Fibroblast of lung (primary cell): Measurements from ENCODE around the gene ARHGAP45. TPM values are rescaled to one million over a fixed set of nuclear protein-coding genes. Genes with fewer than 3 reads are reported as not detected.

Experiments
- DNase-seq, 2 donors: peaks; one replicate each; pipeline versions ENCODE4 v3.0.0 to v3.0.0-alpha.2; 2010; ENCODE audit warnings: low read depth in 2 of 2
- H2AFZ ChIP-seq: 2 replicates; pipeline ENCODE4 v1.5.1; 2012; ENCODE audit warnings: low read length, control low read depth, inconsistent platforms
- H3K27ac ChIP-seq: 2 replicates; pipeline ENCODE4 v1.5.1; 2011; ENCODE audit warnings: low read length, control low read depth; ENCODE audit not compliant: insufficient read depth
- H3K27me3 ChIP-seq: 2 replicates; pipeline ENCODE4 v1.5.1; 2011; ENCODE audit warnings: mild to moderate bottlenecking, low read length; ENCODE audit not compliant: control insufficient read depth, insufficient read depth
- H3K36me3 ChIP-seq: 2 replicates; pipeline ENCODE4 v1.5.1; 2011; ENCODE audit warnings: low read length; ENCODE audit not compliant: control insufficient read depth, insufficient read depth
- H3K4me1 ChIP-seq: 2 replicates; pipeline ENCODE4 v1.5.1; 2011; ENCODE audit warnings: low read length; ENCODE audit not compliant: control insufficient read depth, insufficient read depth; ENCODE audit errors: extremely low read depth
- H3K4me2 ChIP-seq: 2 replicates; pipeline ENCODE4 v1.5.1; 2011; ENCODE audit warnings: low read length, control low read depth; ENCODE audit not compliant: insufficient read depth; ENCODE audit errors: extremely low read depth
- H3K4me3 ChIP-seq, 4 experiments: fragments of 200-600 bp in 1 of 4; sonication (generic) in 1 of 4; replicated peaks in 1 of 4; 2 replicates each; pipeline ENCODE4 v1.5.1; 2011 to 2016; ENCODE audit warnings: low read length in 4 of 4, low read depth in 3 of 4, mild to moderate bottlenecking in 3 of 4, control low read depth in 2 of 4, inconsistent platforms in 1 of 4, mixed read lengths in 1 of 4; ENCODE audit not compliant: insufficient read depth in 1 of 4; ENCODE audit errors: control extremely low read depth in 1 of 4
- H3K79me2 ChIP-seq: 2 replicates; pipeline ENCODE4 v1.5.1; 2012; ENCODE audit warnings: mild to moderate bottlenecking, low read length, inconsistent platforms; ENCODE audit not compliant: control insufficient read depth, insufficient read depth
- H3K9ac ChIP-seq: 2 replicates; pipeline ENCODE4 v1.5.1; 2011; ENCODE audit warnings: mild to moderate bottlenecking, low read length, control low read depth; ENCODE audit not compliant: insufficient read depth
- H3K9me3 ChIP-seq: 2 replicates; pipeline ENCODE4 v1.5.1; 2012; ENCODE audit warnings: low read depth, low read length; ENCODE audit not compliant: control insufficient read depth, insufficient read depth
- H4K20me1 ChIP-seq: 2 replicates; pipeline ENCODE4 v1.5.1; 2011; ENCODE audit warnings: low read length; ENCODE audit not compliant: control insufficient read depth, insufficient read depth; ENCODE audit errors: extremely low read depth
- EZH2 ChIP-seq: IDR thresholded peaks from 2 replicates; pipeline ENCODE4 v1.5.1; 2012; ENCODE audit warnings: low read length, control low read depth, mild to moderate bottlenecking; ENCODE audit errors: missing control alignments
- polyA plus RNA-seq, 2 donors: library from polyadenylated mRNA; depleted of rRNA in 1 of 2; stranded (reverse) in 1 of 2; unstranded in 1 of 2; fragments of >200 nt; gene quantifications; 2 replicates each; pipeline ENCODE4 v1.2.1, GENCODE V29; 2011 to 2012; ENCODE audit warnings: missing spikeins in 1 of 2
- total RNA-seq: library from RNA; depleted of rRNA; stranded (reverse); fragments of >200 nt; gene quantifications from 2 replicates; pipeline ENCODE4 v1.2.1, GENCODE V29; 2014
- TF ChIP-seq, protein P1 (sequence below), 2 donors: IDR thresholded peaks in 1 of 2; conservative IDR thresholded peaks in 1 of 2; 1 replicate in 1 of 2; 2 replicates in 1 of 2; pipeline ENCODE4 v1.5.1; 2011 to 2012; ENCODE audit warnings: low read length in 2 of 2, control low read depth in 1 of 2, inconsistent platforms in 1 of 2, low read depth in 1 of 2, mild to moderate bottlenecking in 1 of 2

The ARHGAP45 gene
- total and polyA plus RNA-seq, 2 donors (not counting 1 experiment from before 2014, with no cell fraction given) = 0.42 to 1.8 TPM

DNA sequence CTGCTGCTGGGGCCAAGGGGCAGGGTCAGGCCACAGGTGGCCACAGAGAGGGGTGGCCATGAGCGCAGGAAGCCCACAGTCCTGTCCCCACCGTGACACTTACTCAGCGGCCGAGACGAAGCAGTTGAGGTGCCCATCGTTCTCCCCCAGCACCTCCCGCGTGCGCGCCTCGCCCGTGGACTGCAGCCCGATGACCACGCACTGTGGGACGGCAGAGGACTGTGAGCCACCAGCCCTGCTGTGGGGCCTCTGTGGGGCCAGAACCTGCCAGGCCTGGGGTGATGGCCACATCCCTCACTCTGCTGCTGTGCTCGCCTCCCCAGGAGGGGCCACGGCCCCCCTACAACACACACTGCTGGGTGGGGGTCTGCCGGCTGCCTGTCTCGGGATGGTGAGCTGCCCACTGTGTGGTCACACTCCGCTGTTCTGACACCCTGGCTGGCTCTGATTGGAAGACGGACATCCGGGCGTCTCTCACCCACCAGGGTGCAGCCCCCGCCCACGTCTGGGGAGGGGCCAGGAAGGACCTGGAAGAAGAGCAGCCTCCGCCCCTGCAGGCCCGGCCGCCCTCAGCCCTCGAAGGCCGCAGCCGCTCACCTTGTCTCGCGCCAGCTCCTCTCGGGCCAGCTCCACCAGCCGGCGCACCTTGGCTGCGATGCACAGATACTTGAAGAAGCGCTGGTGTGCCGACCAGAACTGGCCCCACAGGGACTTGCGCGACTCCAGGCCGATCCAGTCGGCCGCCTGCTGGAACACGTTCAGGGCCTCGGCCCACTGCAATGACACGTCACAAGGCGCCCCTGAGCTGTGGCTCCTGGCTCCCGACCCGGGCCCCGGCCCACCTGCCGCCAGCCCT lies 50.0 kb downstream of the ARHGAP45 start:
- Histone ChIP-seq H3K4me2 (no peak overlapping the region), H4K20me1 (peaks cover 3% of the 10 kb centered on the region), H2AFZ (no peak overlapping the region), H3K9me3 (no peaks in the 10 kb centered on the region), H3K4me1 (peaks cover 8% of the 10 kb centered on the region), H3K27ac (no peak overlapping the region), H3K27me3 (no peaks in the 10 kb centered on the region), H3K4me3 (no peak overlapping the region), H3K36me3 (peaks cover 62% of the 10 kb centered on the region), H3K9ac (no peak overlapping the region), H3K79me2 (no peaks in the 10 kb centered on the region)
- TF ChIP-seq EZH2 = no peak
- TF ChIP-seq, protein P1, sequence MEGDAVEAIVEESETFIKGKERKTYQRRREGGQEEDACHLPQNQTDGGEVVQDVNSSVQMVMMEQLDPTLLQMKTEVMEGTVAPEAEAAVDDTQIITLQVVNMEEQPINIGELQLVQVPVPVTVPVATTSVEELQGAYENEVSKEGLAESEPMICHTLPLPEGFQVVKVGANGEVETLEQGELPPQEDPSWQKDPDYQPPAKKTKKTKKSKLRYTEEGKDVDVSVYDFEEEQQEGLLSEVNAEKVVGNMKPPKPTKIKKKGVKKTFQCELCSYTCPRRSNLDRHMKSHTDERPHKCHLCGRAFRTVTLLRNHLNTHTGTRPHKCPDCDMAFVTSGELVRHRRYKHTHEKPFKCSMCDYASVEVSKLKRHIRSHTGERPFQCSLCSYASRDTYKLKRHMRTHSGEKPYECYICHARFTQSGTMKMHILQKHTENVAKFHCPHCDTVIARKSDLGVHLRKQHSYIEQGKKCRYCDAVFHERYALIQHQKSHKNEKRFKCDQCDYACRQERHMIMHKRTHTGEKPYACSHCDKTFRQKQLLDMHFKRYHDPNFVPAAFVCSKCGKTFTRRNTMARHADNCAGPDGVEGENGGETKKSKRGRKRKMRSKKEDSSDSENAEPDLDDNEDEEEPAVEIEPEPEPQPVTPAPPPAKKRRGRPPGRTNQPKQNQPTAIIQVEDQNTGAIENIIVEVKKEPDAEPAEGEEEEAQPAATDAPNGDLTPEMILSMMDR (conservative IDR thresholded peaks at IDR 0.05 in 1 of 2, IDR thresholded peaks at IDR 0.05 in 1 of 2; ENCODE audit: low read depth in 1 of 2, low read length in 2 of 2) = no peak
- DNase-seq = no peak

GRCh38 chr19:1117654-1118053 lies 50.7 kb downstream of the ARHGAP45 start:
- Histone ChIP-seq H3K4me1 (peaks cover 8% of the 10 kb centered on the region), H3K4me2 (no peak overlapping the region), H3K79me2 (no peaks in the 10 kb centered on the region), H3K27ac (no peak overlapping the region), H3K4me3 (no peak overlapping the region), H2AFZ (no peak overlapping the region), H3K9me3 (no peaks in the 10 kb centered on the region), H3K9ac (no peak overlapping the region), H4K20me1 (peaks cover 2% of the 10 kb centered on the region), H3K27me3 (no peaks in the 10 kb centered on the region), H3K36me3 (peaks cover 63% of the 10 kb centered on the region)
- TF ChIP-seq EZH2 = no peak
- TF ChIP-seq, protein P1 (conservative IDR thresholded peaks at IDR 0.05 in 1 of 2, IDR thresholded peaks at IDR 0.05 in 1 of 2; ENCODE audit: low read depth in 1 of 2, low read length in 2 of 2) = no peak
- DNase-seq = no peak

- no peak overlapping the region for H3K9ac ChIP-seq
- H3K4me1 ChIP-seq = peaks cover 3% of the 10 kb centered on the region
- no peaks in the 10 kb centered on the region for H3K27me3 ChIP-seq
- TF ChIP-seq EZH2 = no peak
- TF ChIP-seq, protein P1 (conservative IDR thresholded peaks at IDR 0.05 in 1 of 2, IDR thresholded peaks at IDR 0.05 in 1 of 2; ENCODE audit: low read depth in 1 of 2, low read length in 2 of 2) = no peak
- H3K79me2 ChIP-seq = peaks cover 7% of the 10 kb centered on the region
- no peak overlapping the region for H3K27ac ChIP-seq
- peaks cover 67% of the 10 kb centered on the region for H3K36me3 ChIP-seq
- H4K20me1 ChIP-seq = no peaks in the 10 kb centered on the region
- H3K4me2 ChIP-seq = no peak overlapping the region
- no peak for DNase-seq
- no peaks in the 10 kb centered on the region for H3K9me3 ChIP-seq
- no peak overlapping the region for H2AFZ ChIP-seq
- H3K4me3 ChIP-seq = no peak overlapping the region
These were observed 52.0 kb downstream of the ARHGAP45 start for GRCh38 chr19:1118999-1119398.
